ENCODE results near the gene CENPH.
"Not testable (repeated sequence)": the region's sequence is repeated elsewhere in the genome, so short reads cannot be mapped to it uniquely, and the experiment has no call there.

Gene CENPH

DNA sequence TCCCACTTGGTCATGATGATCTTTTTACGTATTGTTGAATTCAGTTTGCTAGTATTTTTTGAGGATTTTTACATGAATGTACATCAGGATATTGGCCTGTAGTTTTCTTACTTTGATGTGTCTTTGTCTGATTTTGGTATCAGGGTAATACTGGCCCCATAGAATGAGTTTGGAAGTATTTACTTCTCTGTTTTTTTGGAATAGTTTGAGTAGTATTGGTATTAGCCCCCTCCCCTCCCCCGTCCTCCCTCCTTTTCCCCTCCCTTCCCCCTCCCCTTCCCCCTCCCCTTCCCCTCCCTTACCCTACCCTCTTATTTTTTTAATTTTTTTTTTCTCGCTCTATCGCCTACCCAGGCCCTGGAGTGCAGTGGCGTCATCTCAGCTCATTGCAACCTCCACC, 55.6 kb downstream of the CENPH start:
- no peak for DNase-seq (ENCODE audit: low read depth)
- TF ChIP-seq, protein P1, sequence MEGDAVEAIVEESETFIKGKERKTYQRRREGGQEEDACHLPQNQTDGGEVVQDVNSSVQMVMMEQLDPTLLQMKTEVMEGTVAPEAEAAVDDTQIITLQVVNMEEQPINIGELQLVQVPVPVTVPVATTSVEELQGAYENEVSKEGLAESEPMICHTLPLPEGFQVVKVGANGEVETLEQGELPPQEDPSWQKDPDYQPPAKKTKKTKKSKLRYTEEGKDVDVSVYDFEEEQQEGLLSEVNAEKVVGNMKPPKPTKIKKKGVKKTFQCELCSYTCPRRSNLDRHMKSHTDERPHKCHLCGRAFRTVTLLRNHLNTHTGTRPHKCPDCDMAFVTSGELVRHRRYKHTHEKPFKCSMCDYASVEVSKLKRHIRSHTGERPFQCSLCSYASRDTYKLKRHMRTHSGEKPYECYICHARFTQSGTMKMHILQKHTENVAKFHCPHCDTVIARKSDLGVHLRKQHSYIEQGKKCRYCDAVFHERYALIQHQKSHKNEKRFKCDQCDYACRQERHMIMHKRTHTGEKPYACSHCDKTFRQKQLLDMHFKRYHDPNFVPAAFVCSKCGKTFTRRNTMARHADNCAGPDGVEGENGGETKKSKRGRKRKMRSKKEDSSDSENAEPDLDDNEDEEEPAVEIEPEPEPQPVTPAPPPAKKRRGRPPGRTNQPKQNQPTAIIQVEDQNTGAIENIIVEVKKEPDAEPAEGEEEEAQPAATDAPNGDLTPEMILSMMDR (IDR thresholded peaks at IDR 0.05; ENCODE audit: control insufficient read depth, insufficient read depth, low read depth, low read length, missing control alignments) = no peak
- no peak overlapping the region for H3K4me3 ChIP-seq (ENCODE audit: control insufficient read depth, low read depth, low read length)

DNA sequence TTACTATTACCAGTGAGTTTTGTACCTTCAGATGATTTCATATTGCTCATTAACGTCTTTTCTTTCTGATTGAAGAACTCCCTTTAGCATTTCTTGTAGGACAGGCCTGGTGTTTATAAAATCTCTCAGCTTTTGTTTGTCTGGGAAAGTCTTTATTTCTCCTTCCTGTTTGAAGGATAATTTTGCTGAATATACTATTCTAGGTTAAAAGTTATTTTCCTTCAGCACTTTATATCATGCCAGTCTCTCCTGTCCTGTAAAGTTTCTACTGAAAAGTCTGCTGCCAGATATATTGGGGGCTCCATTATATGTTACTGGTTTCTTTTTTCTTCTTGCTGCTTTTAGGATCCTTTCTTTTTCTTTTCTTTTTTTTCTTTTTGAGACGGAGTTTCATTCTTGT, 58.6 kb downstream of the CENPH start:
- DNase-seq (ENCODE audit: low read depth) = no peak
- no peak overlapping the region for H3K4me3 ChIP-seq (ENCODE audit: control insufficient read depth, low read depth, low read length)
- TF ChIP-seq, protein P1 (IDR thresholded peaks at IDR 0.05; ENCODE audit: control insufficient read depth, insufficient read depth, low read depth, low read length, missing control alignments) = no peak

DNA sequence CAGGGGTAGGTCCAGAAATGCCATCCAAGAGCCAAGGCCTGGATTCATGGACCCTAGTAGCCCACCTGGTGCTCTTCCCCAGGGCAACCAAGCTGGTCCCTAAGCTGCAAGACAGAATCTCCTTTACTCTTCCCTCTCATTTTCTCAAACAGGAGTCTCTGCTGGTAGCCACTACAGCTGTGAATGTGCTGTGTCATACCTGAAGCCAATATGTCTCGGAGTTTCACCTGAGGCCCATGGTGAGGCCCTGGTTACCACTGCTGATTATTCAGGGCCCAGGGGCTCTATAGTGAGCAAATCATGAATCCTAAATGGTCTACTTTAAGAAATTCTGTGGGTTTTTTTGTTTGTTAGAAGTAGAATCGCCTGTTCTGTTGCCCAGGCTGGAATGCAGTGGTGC, 61.2 kb downstream of the CENPH start:
- H3K4me3 ChIP-seq (ENCODE audit: control insufficient read depth, low read depth, low read length) = no peak overlapping the region
- DNase-seq (ENCODE audit: low read depth) = no peak
- TF ChIP-seq, protein P1 (IDR thresholded peaks at IDR 0.05; ENCODE audit: control insufficient read depth, insufficient read depth, low read depth, low read length, missing control alignments) = no peak

DNA sequence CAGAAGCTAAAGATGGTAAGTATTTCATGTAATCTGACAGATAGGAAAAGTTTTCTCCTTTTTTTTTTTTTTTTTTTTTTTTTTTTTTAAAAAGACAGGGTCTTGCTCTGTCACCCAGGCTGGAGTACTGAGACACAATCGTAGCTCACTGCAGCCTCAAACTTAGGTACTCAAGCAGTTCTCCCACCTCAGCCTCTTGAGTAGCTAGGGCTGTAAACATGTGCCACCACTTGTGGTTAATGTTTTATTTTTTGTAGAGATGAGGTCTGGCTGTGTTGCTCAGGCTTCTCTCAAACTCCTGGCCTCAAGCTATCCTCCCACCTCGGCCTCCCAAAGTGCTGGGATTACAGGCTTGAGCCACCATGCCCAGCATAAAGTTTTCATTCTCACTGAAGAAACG, 63.1 kb downstream of the CENPH start:
- no peak for DNase-seq (ENCODE audit: low read depth)
- no peak overlapping the region for H3K4me3 ChIP-seq (ENCODE audit: control insufficient read depth, low read depth, low read length)
- TF ChIP-seq, protein P1 (IDR thresholded peaks at IDR 0.05; ENCODE audit: control insufficient read depth, insufficient read depth, low read depth, low read length, missing control alignments) = no peak

DNA sequence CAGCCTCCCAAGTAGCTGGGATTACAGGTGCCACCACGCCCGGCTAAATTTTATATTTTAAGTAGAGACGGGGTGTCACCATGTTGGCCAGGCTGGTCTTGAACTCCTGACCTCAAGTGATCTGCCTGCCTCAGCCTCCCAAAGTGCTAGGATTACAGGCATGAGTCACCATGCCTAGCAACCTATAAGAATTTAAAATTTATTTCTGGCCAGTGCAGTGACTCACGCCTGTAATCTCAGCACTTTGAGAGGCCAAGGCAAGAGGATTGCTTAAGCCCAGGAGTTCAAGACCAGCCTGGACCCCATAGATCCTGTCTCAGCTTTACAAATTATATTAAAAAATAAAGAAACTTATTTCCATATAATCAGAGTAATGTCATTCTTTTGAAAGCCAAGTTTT, 66.6 kb downstream of the CENPH start:
- H3K4me3 ChIP-seq (ENCODE audit: control insufficient read depth, low read depth, low read length); DNase-seq (ENCODE audit: low read depth): not testable (repeated sequence)

DNA sequence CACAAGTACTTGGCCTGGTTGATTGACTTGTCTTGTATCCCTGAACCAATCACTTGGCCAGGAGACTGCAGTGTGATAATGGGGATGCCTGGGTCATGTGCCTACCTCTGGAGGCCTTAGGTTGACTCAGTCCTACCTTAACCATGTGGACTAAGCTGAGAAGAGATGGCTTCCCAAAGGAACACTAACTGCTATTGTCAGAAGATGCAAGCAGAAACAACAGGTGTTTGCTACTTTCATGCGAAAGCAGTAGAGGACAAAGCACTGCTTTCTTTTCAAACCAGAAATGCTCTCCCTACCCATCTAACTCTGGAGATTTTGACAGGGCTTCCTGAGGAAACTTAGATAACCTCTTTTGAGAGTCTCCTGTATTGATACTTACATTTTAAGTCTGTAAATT, 68.2 kb downstream of the CENPH start:
- H3K4me3 ChIP-seq (ENCODE audit: control insufficient read depth, low read depth, low read length) = no peak overlapping the region

More for the DNA sequence above, 68.2 kb downstream of the CENPH start:
- TF ChIP-seq, protein P1 (IDR thresholded peaks at IDR 0.05; ENCODE audit: control insufficient read depth, insufficient read depth, low read depth, low read length, missing control alignments) = no peak
- no peak for DNase-seq (ENCODE audit: low read depth)
